Inferior parietal cortex (tissue), 1 donor: Measurements from ENCODE around the gene PCGF1.
A peak's percentile ranks its signal among the peaks of the same experiment; 100 is the strongest.

ENCODE experiments used
- DNase-seq: peaks from one replicate; pipeline ENCODE4 v3.0.0-alpha.2; 2016; ENCODE audit errors: extremely low spot score

Gene PCGF1

GRCh38 chr2:74507145-74507925 is at the start of gene PCGF1:
Gene PCGF1, minus strand, starts transcription at chr2:74507695. Its CDS starts 27 bp downstream, at chr2:74507668.
- DNase-seq = peak; percentile 98

GRCh38 chr2:74556831-74557370 is 49.4 kb upstream of the PCGF1 start:
- DNase-seq = no peak

GRCh38 chr2:74556159-74556558 is 48.7 kb upstream of the PCGF1 start:
- DNase-seq = no peak

- no peak for DNase-seq
These were observed 48.2 kb upstream of the PCGF1 start for GRCh38 chr2:74555610-74556103.

- DNase-seq = no peak
These were observed 47.5 kb upstream of the PCGF1 start for GRCh38 chr2:74554820-74555531.

GRCh38 chr2:74553892-74554819 is 46.7 kb upstream of the PCGF1 start, which contains the start of the genes DOK1 and LOXL3:
Gene DOK1, plus strand, starts transcription at chr2:74554720. Its CDS starts 35 bp downstream, at chr2:74554755.
Gene LOXL3, minus strand, starts transcription at chr2:74553942. Its CDS starts 1,308 bp downstream, at chr2:74552634.
- DNase-seq = peak; percentile 44

- no peak for DNase-seq
These were observed 45.7 kb upstream of the PCGF1 start for GRCh38 chr2:74552914-74553811.

GRCh38 chr2:74551942-74552913 is 44.7 kb upstream of the PCGF1 start:
- no peak for DNase-seq

- no peak for DNase-seq
These were observed 44.0 kb upstream of the PCGF1 start for GRCh38 chr2:74551530-74551929.

- no peak for DNase-seq
These were observed 42.7 kb upstream of the PCGF1 start for GRCh38 chr2:74550231-74550630.

- no peak for DNase-seq
These were observed 41.7 kb upstream of the PCGF1 start for GRCh38 chr2:74548900-74549826.

GRCh38 chr2:74548285-74548899 is 40.9 kb upstream of the PCGF1 start:
- DNase-seq = no peak

GRCh38 chr2:74546004-74546403 is 38.5 kb upstream of the PCGF1 start:
- DNase-seq = no peak

- no peak for DNase-seq
These were observed 37.1 kb upstream of the PCGF1 start for GRCh38 chr2:74544634-74545033.

GRCh38 chr2:74542978-74543377 is 35.5 kb upstream of the PCGF1 start:
- no peak for DNase-seq

- DNase-seq = no peak
These were observed 32.8 kb upstream of the PCGF1 start for GRCh38 chr2:74540291-74540690.

GRCh38 chr2:74538881-74539339 is 31.4 kb upstream of the PCGF1 start:
- no peak for DNase-seq
